Smooth muscle cell (in vitro differentiated cells): ENCODE results near the gene TAF9. TPM values are rescaled to one million over a fixed set of nuclear protein-coding genes. Genes with fewer than 3 reads are reported as not detected.
"Not testable (repeated sequence)": the region's sequence is repeated elsewhere in the genome, so short reads cannot be mapped to it uniquely, and the experiment has no call there.

Experiments
- DNase-seq: peaks from one replicate; lab custom pipeline; 2025; ENCODE audit not compliant: unreplicated experiment; lab: John Stamatoyannopoulos, UW
- H2AFZ ChIP-seq: fragments of 200-600 bp; sonication (generic); 2 replicates; pipeline ENCODE4 v1.6.0; 2016; ENCODE audit warnings: antibody characterized with exemption, low read depth, mild to moderate bottlenecking
- H3F3A ChIP-seq: fragments of 200-600 bp; sonication (generic); 2 replicates; pipeline ENCODE4 v1.6.0; 2017; ENCODE audit warnings: antibody characterized with exemption, low read depth
- H3K27ac ChIP-seq: fragments of 200-600 bp; sonication (generic); 2 replicates; pipeline ENCODE4 v1.5.1; 2016; ENCODE audit warnings: low read depth, mild to moderate bottlenecking
- H3K27me3 ChIP-seq: fragments of 200-600 bp; sonication (generic); 2 replicates; pipeline ENCODE4 v1.6.1; 2016; ENCODE audit warnings: low read depth, mild to moderate bottlenecking
- H3K36me3 ChIP-seq: fragments of 200-600 bp; sonication (generic); 2 replicates; pipeline ENCODE4 v1.5.1; 2016; ENCODE audit warnings: low read depth
- H3K4me1 ChIP-seq: fragments of 200-600 bp; sonication (generic); 2 replicates; pipeline ENCODE4 v1.5.1; 2016; ENCODE audit warnings: low read depth
- H3K4me2 ChIP-seq: fragments of 200-600 bp; sonication (generic); 2 replicates; pipeline ENCODE4 v1.6.0; 2016; ENCODE audit warnings: mild to moderate bottlenecking
- H3K4me3 ChIP-seq: fragments of 200-600 bp; sonication (generic); 2 replicates; pipeline ENCODE4 v1.5.1; 2016; ENCODE audit warnings: mild to moderate bottlenecking
- H3K79me2 ChIP-seq: fragments of 200-600 bp; sonication (generic); 2 replicates; pipeline ENCODE4 v1.6.0; 2016; ENCODE audit warnings: low read depth, mild to moderate bottlenecking
- H3K9ac ChIP-seq: fragments of 200-600 bp; sonication (generic); 2 replicates; pipeline ENCODE4 v1.6.0; 2016; ENCODE audit warnings: low read depth
- H3K9me3 ChIP-seq: fragments of 200-600 bp; sonication (generic); replicated peaks from 2 replicates; pipeline ENCODE4 v1.5.1; 2016; ENCODE audit warnings: low read depth
- H4K20me1 ChIP-seq: fragments of 200-600 bp; sonication (generic); 2 replicates; pipeline ENCODE4 v1.6.0; 2016; ENCODE audit warnings: low read depth
- WGBS: methylation state at CpG from one replicate; pipeline ENCODE4 v1.1.7; 2016; ENCODE audit warnings: low lambda C conversion rate; 5-methylcytosine and 5-hydroxymethylcytosine counted together
- polyA plus RNA-seq: library from polyadenylated mRNA; unstranded; fragments of >200 nt; fragmentation: Nextera tagmentation; extraction: Ambion mirVana; gene quantifications from 2 replicates; pipeline ENCODE4 v1.2.1, GENCODE V29; 2016
- total RNA-seq: library from RNA; depleted of rRNA; stranded (reverse); fragments of >200 nt; gene quantifications from 2 replicates; pipeline ENCODE4 v1.2.3, GENCODE V29; 2014
- TF ChIP-seq, protein P1 (sequence below): fragments of 200-600 bp; sonication (generic); IDR thresholded peaks from 2 replicates; pipeline ENCODE4 v1.5.1; 2017; ENCODE audit warnings: borderline replicate concordance, mild to moderate bottlenecking, antibody characterized with exemption; ENCODE audit not compliant: insufficient read depth, poor library complexity, severe bottlenecking

The TAF9 gene
- total and polyA plus RNA-seq, 2 experiments from 2014 or later, result 67.2 to 68.2 TPM

DNA sequence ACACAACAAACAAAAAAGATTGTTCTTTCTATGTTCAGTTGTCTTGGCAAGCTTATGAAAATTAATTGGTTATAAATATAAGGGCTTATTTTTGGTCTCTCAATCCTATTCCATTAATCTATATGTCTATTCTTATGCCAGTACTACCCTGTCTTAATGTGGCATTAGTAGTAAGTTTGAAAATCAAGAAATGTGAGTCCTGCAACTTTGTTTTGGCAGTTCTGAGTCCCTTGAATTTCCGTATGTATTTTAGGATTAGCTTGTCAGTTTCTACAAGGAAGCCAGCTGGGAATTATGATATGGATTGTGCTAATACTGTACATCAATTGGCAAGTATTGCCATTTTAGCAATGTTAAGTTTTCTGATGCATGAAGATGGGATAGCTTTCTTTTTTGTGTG is 26.2 kb downstream of the TAF9 start:
- no peaks in the 10 kb centered on the region for H3K27me3 ChIP-seq
- H3K79me2 ChIP-seq, result no peaks in the 10 kb centered on the region
- H3K9ac ChIP-seq, result no peak overlapping the region
- DNase-seq, result no peak
- H3K4me1 ChIP-seq, result no peaks in the 10 kb centered on the region
- H3K4me2 ChIP-seq, result no peak overlapping the region
- WGBS, result 80% methylated on average over 1 of the region's 1 CpG
- H3K9me3 ChIP-seq, result no peaks in the 10 kb centered on the region
- H4K20me1 ChIP-seq, result no peaks in the 10 kb centered on the region
- H3K36me3 ChIP-seq, result no peaks in the 10 kb centered on the region
- TF ChIP-seq, protein P1, sequence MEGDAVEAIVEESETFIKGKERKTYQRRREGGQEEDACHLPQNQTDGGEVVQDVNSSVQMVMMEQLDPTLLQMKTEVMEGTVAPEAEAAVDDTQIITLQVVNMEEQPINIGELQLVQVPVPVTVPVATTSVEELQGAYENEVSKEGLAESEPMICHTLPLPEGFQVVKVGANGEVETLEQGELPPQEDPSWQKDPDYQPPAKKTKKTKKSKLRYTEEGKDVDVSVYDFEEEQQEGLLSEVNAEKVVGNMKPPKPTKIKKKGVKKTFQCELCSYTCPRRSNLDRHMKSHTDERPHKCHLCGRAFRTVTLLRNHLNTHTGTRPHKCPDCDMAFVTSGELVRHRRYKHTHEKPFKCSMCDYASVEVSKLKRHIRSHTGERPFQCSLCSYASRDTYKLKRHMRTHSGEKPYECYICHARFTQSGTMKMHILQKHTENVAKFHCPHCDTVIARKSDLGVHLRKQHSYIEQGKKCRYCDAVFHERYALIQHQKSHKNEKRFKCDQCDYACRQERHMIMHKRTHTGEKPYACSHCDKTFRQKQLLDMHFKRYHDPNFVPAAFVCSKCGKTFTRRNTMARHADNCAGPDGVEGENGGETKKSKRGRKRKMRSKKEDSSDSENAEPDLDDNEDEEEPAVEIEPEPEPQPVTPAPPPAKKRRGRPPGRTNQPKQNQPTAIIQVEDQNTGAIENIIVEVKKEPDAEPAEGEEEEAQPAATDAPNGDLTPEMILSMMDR, result no peak
- no peaks in the 10 kb centered on the region for H3F3A ChIP-seq
- H3K4me3 ChIP-seq, result no peak overlapping the region
- H3K27ac ChIP-seq, result no peak overlapping the region
- H2AFZ ChIP-seq, result no peak overlapping the region

DNA sequence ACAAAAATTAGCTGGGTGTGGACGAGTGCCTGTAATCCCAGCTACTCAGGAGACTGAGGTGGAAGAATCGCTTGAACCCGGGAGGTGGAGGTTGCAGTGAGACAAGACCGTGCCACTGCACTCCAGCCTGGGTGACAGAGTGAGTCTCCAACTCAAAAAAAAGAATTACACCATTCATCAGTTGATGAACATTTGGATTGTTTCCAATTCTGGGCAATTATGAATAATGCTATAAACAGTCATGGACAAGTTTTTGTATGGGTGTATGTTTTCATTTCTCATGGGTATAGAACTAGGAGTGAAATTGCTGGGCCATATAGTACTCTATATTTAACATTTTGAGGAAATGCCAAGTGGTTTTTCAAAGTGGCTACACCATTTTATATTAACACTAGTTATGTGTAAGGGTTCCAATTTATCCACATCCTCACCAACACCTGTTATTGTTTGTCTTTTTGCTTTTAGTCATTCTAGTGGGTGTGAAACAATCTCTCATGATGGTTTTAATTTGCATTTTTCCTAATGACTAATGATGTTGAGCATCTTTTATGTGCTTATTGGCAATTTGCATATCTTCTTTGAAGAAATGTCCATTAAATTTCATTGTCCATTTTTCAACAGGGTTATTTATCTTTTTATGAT is 27.7 kb downstream of the TAF9 start:
- Histone ChIP-seq H3K9me3 (no peaks in the 10 kb centered on the region), H4K20me1 (no peaks in the 10 kb centered on the region), H3F3A (no peaks in the 10 kb centered on the region), H2AFZ (no peak overlapping the region), H3K9ac (no peak overlapping the region), H3K4me3 (no peak overlapping the region), H3K27me3 (no peaks in the 10 kb centered on the region), H3K27ac (no peak overlapping the region), H3K36me3 (no peaks in the 10 kb centered on the region), H3K4me1 (no peaks in the 10 kb centered on the region), H3K79me2 (no peaks in the 10 kb centered on the region), H3K4me2 (no peak overlapping the region)
- TF ChIP-seq, protein P1, result no peak
- DNase-seq, result no peak
- 89% methylated on average over 4 of the region's 4 CpGs for WGBS

DNA sequence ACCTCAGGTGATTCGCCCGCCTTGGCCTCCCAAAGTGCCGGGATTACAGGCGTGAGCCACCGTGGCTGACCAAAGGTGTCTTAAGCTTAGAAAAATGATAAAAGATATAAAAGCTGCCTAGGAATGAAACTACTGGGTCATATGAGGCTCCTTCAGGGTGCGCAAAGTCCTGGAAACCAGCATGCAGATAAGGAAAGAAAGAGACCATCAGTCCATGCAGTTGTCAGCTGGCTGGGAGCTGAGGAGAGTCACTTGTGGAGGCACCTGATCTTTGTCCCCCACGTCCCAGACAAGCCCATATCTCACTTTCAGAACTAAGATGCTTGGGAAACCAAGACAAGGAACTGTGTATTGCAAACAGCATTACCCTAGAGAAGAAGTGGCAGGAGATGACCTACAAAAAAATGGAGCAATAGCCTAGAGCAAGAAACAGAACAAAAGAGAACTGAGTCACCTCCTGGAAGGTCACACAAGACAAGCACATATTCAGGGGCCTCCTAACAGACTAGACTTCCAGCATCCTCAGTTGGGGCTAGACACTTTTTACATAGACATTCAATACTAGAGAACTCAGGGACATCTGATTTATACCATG is 33.9 kb downstream of the TAF9 start:
- H3K27me3 ChIP-seq, result no peaks in the 10 kb centered on the region
- no peak overlapping the region for H3K4me2 ChIP-seq
- no peak overlapping the region for H3K4me3 ChIP-seq
- 88% methylated on average over 7 of the region's 7 CpGs for WGBS
- H3K9ac ChIP-seq, result no peak overlapping the region
- TF ChIP-seq, protein P1, result no peak
- H3K4me1 ChIP-seq, result no peaks in the 10 kb centered on the region
- H3K9me3 ChIP-seq, result no peaks in the 10 kb centered on the region
- no peak for DNase-seq
- no peaks in the 10 kb centered on the region for H3K79me2 ChIP-seq
- H3K27ac ChIP-seq, result no peak overlapping the region
- no peak overlapping the region for H2AFZ ChIP-seq
- no peaks in the 10 kb centered on the region for H3F3A ChIP-seq
- H3K36me3 ChIP-seq, result no peaks in the 10 kb centered on the region
- no peaks in the 10 kb centered on the region for H4K20me1 ChIP-seq

DNA sequence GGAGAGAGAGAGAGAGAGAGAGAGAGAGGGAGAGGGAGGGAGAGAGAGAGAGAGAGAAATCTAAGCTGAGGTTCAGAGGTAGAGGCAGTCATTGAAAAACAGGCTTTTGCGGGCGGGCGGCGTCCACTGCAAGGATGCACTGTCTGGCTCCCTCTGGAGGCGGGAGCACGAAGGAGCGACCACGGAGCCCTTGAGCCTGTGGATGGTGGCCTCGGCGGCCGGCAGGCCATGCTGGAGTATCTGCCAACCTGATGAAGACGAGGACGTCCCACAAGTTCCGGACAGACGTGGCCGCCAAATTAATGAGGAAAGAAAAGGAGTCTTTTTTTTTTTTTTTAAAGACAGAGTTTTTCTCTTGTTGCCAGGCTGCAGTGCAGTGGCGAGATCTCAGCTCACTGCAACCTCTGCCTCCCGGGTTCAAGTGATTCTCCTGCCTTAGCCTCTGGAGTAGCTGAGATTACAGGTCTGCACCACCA is 34.5 kb downstream of the TAF9 start:
- Histone ChIP-seq H3K36me3 (no peaks in the 10 kb centered on the region), H3K79me2 (no peaks in the 10 kb centered on the region), H4K20me1 (no peaks in the 10 kb centered on the region), H3K9ac (no peak overlapping the region), H3K27ac (no peak overlapping the region), H3K4me1 (no peaks in the 10 kb centered on the region), H3K4me2 (no peak overlapping the region), H3K4me3 (no peak overlapping the region), H3F3A (no peaks in the 10 kb centered on the region), H3K9me3 (no peaks in the 10 kb centered on the region), H3K27me3 (no peaks in the 10 kb centered on the region), H2AFZ (peak overlapping the region; percentile 81)
- TF ChIP-seq, protein P1, result peak; percentile 70
- 24% methylated on average over 18 of the region's 18 CpGs for WGBS
- peak; percentile 22 for DNase-seq

DNA sequence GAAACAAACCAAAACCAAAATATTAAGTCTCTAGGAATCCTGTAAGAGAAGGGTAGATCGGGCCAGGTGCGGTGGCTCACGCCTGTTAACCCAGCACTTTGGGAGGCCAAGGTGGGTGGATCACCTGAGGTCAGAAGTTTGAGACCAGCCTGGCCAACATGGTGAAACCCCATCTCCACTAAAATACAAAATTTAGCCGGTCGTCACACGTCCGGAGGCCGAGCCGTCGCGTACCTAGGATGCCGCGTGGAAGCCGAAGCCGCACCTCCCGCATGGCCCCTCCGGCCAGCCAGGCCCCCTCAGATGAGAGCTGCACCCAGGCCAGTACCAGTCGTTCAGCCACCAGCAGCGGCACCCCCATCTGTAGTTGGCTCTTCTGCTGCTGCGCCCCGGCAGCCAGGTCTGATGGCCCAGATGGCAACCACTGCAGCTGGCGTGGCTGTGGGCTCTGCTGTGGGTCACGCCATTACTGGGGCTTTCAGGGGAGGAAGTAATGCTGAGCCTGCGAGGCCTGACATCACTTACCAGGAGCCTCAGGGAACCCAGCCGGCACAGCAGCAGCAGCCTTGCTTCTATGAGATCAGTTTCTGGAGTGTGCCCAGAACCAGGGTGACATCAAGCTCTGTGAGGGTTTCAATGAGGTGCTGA is 35.5 kb downstream of the TAF9 start:
- not testable (repeated sequence) for H3K4me2 ChIP-seq, DNase-seq, H3K79me2 ChIP-seq, H3K9me3 ChIP-seq, H4K20me1 ChIP-seq, H3F3A ChIP-seq, H2AFZ ChIP-seq, H3K27me3 ChIP-seq, H3K27ac ChIP-seq, H3K4me1 ChIP-seq, H3K36me3 ChIP-seq, H3K4me3 ChIP-seq, H3K9ac ChIP-seq
- WGBS, result 95% methylated on average over 25 of the region's 25 CpGs
